ENCODE results near the gene AKR1C2. TPM values are rescaled to one million over a fixed set of nuclear protein-coding genes. Genes with fewer than 3 reads are reported as not detected.
A peak's percentile ranks its signal among the peaks of the same experiment; 100 is the strongest.

Gene AKR1C2
- total and polyA plus RNA-seq, 9 of the 15 experiments (the other 6 are each of a cell fraction or from before 2014, with no cell fraction given): 13.8 to 74.0 (median 30.5) TPM

DNA sequence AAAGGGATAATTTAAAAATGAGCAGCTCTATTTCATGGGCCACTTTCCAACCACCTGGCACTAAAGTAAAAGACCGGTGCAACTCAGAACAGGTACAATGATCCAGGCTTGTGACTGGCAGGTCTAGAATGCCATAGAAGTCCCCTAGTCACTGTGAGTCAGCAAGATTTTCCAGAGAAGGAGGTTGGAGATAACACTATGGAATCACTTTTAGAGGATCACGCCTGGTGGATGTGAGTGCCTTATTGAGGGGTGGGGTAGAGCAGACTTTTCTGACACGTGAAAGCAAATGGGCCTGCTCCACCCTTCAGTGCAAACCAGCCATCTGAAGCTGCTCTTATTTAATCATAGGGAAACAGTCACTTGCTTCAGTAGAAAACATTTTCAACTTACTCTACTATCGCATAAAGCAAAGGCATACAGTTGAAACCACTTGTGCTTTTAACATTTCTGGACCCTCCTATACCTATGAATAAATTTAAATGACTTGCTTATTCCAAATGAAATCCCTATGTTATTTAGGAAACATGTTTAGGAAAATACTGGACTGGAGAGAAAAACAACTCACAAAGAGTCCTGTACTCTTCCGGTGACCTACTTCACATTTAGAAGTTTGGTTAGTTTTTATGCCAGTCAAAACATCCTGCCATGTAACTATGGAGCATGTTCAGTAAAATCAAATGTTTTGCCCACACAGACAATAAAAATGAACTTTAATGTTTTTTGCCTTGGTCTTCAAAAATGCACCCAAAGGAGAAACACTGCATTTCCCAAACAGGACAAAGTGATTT, 61.9 kb downstream of the AKR1C2 start (continued):
- TF ChIP-seq, protein P1, sequence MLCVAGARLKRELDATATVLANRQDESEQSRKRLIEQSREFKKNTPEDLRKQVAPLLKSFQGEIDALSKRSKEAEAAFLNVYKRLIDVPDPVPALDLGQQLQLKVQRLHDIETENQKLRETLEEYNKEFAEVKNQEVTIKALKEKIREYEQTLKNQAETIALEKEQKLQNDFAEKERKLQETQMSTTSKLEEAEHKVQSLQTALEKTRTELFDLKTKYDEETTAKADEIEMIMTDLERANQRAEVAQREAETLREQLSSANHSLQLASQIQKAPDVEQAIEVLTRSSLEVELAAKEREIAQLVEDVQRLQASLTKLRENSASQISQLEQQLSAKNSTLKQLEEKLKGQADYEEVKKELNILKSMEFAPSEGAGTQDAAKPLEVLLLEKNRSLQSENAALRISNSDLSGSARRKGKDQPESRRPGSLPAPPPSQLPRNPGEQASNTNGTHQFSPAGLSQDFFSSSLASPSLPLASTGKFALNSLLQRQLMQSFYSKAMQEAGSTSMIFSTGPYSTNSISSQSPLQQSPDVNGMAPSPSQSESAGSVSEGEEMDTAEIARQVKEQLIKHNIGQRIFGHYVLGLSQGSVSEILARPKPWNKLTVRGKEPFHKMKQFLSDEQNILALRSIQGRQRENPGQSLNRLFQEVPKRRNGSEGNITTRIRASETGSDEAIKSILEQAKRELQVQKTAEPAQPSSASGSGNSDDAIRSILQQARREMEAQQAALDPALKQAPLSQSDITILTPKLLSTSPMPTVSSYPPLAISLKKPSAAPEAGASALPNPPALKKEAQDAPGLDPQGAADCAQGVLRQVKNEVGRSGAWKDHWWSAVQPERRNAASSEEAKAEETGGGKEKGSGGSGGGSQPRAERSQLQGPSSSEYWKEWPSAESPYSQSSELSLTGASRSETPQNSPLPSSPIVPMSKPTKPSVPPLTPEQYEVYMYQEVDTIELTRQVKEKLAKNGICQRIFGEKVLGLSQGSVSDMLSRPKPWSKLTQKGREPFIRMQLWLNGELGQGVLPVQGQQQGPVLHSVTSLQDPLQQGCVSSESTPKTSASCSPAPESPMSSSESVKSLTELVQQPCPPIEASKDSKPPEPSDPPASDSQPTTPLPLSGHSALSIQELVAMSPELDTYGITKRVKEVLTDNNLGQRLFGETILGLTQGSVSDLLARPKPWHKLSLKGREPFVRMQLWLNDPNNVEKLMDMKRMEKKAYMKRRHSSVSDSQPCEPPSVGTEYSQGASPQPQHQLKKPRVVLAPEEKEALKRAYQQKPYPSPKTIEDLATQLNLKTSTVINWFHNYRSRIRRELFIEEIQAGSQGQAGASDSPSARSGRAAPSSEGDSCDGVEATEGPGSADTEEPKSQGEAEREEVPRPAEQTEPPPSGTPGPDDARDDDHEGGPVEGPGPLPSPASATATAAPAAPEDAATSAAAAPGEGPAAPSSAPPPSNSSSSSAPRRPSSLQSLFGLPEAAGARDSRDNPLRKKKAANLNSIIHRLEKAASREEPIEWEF (CRISPR knock-in tag; IDR thresholded peaks at IDR 0.05): no peak
- TF ChIP-seq NCOR1 (IDR thresholded peaks at IDR 0.05) (peak; percentile 67), CBX2 (IDR thresholded peaks at IDR 0.05; ENCODE audit: insufficient read depth, low read length, poor library complexity, severe bottlenecking) (no peak), KLF1 (tag; IDR thresholded peaks at IDR 0.05) (peak; percentile 51; the same call in 1 of the 2 replicates), CBFA2T3 (IDR thresholded peaks at IDR 0.05) (peak; percentile 82), HMG20B (CRISPR knock-in tag; IDR thresholded peaks at IDR 0.05) (no peak), TAF1 (IDR thresholded peaks at IDR 0.05; ENCODE audit: control insufficient read depth, extremely low read depth, insufficient read depth, low read length, severe bottlenecking) (no peak)
- TF ChIP-seq, protein P2, sequence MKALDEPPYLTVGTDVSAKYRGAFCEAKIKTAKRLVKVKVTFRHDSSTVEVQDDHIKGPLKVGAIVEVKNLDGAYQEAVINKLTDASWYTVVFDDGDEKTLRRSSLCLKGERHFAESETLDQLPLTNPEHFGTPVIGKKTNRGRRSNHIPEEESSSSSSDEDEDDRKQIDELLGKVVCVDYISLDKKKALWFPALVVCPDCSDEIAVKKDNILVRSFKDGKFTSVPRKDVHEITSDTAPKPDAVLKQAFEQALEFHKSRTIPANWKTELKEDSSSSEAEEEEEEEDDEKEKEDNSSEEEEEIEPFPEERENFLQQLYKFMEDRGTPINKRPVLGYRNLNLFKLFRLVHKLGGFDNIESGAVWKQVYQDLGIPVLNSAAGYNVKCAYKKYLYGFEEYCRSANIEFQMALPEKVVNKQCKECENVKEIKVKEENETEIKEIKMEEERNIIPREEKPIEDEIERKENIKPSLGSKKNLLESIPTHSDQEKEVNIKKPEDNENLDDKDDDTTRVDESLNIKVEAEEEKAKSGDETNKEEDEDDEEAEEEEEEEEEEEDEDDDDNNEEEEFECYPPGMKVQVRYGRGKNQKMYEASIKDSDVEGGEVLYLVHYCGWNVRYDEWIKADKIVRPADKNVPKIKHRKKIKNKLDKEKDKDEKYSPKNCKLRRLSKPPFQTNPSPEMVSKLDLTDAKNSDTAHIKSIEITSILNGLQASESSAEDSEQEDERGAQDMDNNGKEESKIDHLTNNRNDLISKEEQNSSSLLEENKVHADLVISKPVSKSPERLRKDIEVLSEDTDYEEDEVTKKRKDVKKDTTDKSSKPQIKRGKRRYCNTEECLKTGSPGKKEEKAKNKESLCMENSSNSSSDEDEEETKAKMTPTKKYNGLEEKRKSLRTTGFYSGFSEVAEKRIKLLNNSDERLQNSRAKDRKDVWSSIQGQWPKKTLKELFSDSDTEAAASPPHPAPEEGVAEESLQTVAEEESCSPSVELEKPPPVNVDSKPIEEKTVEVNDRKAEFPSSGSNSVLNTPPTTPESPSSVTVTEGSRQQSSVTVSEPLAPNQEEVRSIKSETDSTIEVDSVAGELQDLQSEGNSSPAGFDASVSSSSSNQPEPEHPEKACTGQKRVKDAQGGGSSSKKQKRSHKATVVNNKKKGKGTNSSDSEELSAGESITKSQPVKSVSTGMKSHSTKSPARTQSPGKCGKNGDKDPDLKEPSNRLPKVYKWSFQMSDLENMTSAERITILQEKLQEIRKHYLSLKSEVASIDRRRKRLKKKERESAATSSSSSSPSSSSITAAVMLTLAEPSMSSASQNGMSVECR (CRISPR knock-in tag; IDR thresholded peaks at IDR 0.05): no peak

Measured in K562 (cell line).